Natural killer cell (primary cell): ENCODE results near the gene ALS2. TPM values are rescaled to one million over a fixed set of nuclear protein-coding genes. Genes with fewer than 3 reads are reported as not detected.

Source experiments
- ATAC-seq, 3 donors: fragments of 150-1000 bp in 2 of 3; fragments of 200-7000 bp in 1 of 3; cut with Tn5 transposase; 1 replicate in 1 of 3; 2 replicates in 2 of 3; pipeline ENCODE4 v1.10.0; 2021; ENCODE audit warnings: mild to moderate bottlenecking in 2 of 3, moderate library complexity in 2 of 3
- DNase-seq, 2 donors: peaks; one replicate each; pipeline versions ENCODE4 v3.0.0 to v3.0.0-alpha.2; 2013 to 2021; ENCODE audit warnings: mixed read lengths in 1 of 2
- H3K27ac ChIP-seq: one replicate; pipeline ENCODE4 v1.5.1; 2013; ENCODE audit warnings: mild to moderate bottlenecking, low read length
- H3K27me3 ChIP-seq: one replicate; pipeline ENCODE4 v1.6.1; 2013; ENCODE audit warnings: low read length; ENCODE audit not compliant: control insufficient read depth, insufficient read depth
- H3K36me3 ChIP-seq: one replicate; pipeline ENCODE4 v1.6.1; 2013; ENCODE audit warnings: low read length; ENCODE audit not compliant: control insufficient read depth, insufficient read depth
- H3K4me1 ChIP-seq: one replicate; pipeline ENCODE4 v1.6.1; 2013; ENCODE audit warnings: low read length; ENCODE audit not compliant: control insufficient read depth, insufficient read depth
- H3K4me3 ChIP-seq: one replicate; pipeline ENCODE4 v1.5.1; 2013; ENCODE audit warnings: low read length
- H3K9me3 ChIP-seq: one replicate; pipeline ENCODE4 v1.6.1; 2013; ENCODE audit warnings: low read length; ENCODE audit not compliant: control insufficient read depth, insufficient read depth
- H3K27ac Mint-ChIP-seq, 2 donors: one replicate each; pipeline ENCODE4 v1.8.0; 2022; ENCODE audit warnings: mild to moderate bottlenecking in 2 of 2, mixed read lengths in 2 of 2, moderate library complexity in 1 of 2
- H3K27me3 Mint-ChIP-seq, 2 donors: one replicate each; pipeline ENCODE4 v1.8.0; 2022; ENCODE audit warnings: low read depth in 2 of 2, mixed read lengths in 2 of 2
- H3K36me3 Mint-ChIP-seq: one replicate; pipeline ENCODE4 v1.8.0; 2022; ENCODE audit warnings: mixed read lengths
- H3K4me1 Mint-ChIP-seq, 2 donors: one replicate each; pipeline ENCODE4 v1.8.0; 2022; ENCODE audit warnings: mixed read lengths in 2 of 2
- H3K4me3 Mint-ChIP-seq: one replicate; pipeline ENCODE4 v1.8.0; 2022; ENCODE audit warnings: mild to moderate bottlenecking, moderate library complexity, mixed read lengths
- H3K9me3 Mint-ChIP-seq, 2 donors: one replicate each; pipeline ENCODE4 v1.8.0; 2022; ENCODE audit warnings: mixed read lengths in 2 of 2
- WGBS: methylation state at CpG from one replicate; pipeline ENCODE4 v1.1.7; 2013; ENCODE audit warnings: missing lambda C conversion rate; ENCODE audit not compliant: insufficient coverage; 5-methylcytosine and 5-hydroxymethylcytosine counted together
- intact Hi-C: fragments of 100-400 bp; cut with micrococcal nuclease; formaldehyde crosslinking; loops from one replicate; pipeline ENCODE4 v1.14.2; 2022
- total RNA-seq, 4 donors: library from RNA; stranded (reverse); fragments of 120-200 nt in 1 of 4; gene quantifications; one replicate each; pipeline versions ENCODE4 v1.2.3 to v1.2.4, GENCODE V29; 2013 to 2022
- TF ChIP-seq, protein P1 (sequence below): fragments of 200-600 bp; IDR thresholded peaks from one replicate; pipeline ENCODE4 v1.8.0; 2022; ENCODE audit warnings: antibody characterized with exemption

The ALS2 gene
- total RNA-seq, 3 donors from 2014 or later (not counting 1 experiment from before 2014, with no cell fraction given) = 15.0 to 28.6 (median 19.1) TPM

DNA sequence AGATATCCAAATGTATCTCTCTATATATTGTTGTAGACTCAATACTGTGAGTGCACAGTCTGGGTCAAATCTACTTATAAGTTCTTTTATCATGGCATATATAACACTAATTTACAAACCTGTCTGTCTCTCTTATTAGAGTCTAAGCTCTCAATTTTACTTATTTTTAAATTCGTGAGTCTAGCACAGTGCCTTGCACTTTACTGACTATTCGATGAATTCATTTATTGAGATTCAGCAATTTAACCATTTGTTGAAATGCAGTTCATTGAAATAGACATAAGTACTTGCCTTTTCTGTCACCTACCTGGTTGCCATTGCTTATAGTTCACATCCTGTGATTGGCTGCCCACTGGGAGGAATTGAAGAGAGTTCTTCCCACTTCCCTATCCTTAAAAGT is 10.3 kb upstream of the ALS2 start:
- WGBS = 70% methylated on average over 2 of the region's 2 CpGs
- Histone ChIP-seq H3K27ac (no peak overlapping the region), H3K4me1 (no peaks in the 10 kb centered on the region), H3K36me3 (no peaks in the 10 kb centered on the region), H3K9me3 (no peaks in the 10 kb centered on the region), H3K27me3 (peaks cover 4% of the 10 kb centered on the region), H3K4me3 (no peak overlapping the region)
- no peaks in the 10 kb centered on the region for H3K36me3 Mint-ChIP-seq
- intact Hi-C loops = no loop called here
- peaks cover 7 to 19% of the 10 kb centered on the region in 2 donors for H3K27me3 Mint-ChIP-seq
- H3K27ac Mint-ChIP-seq = no peak overlapping the region
- no peaks in the 10 kb centered on the region for H3K9me3 Mint-ChIP-seq
- ATAC-seq (no peak), DNase-seq (no peak)
- TF ChIP-seq, protein P1, sequence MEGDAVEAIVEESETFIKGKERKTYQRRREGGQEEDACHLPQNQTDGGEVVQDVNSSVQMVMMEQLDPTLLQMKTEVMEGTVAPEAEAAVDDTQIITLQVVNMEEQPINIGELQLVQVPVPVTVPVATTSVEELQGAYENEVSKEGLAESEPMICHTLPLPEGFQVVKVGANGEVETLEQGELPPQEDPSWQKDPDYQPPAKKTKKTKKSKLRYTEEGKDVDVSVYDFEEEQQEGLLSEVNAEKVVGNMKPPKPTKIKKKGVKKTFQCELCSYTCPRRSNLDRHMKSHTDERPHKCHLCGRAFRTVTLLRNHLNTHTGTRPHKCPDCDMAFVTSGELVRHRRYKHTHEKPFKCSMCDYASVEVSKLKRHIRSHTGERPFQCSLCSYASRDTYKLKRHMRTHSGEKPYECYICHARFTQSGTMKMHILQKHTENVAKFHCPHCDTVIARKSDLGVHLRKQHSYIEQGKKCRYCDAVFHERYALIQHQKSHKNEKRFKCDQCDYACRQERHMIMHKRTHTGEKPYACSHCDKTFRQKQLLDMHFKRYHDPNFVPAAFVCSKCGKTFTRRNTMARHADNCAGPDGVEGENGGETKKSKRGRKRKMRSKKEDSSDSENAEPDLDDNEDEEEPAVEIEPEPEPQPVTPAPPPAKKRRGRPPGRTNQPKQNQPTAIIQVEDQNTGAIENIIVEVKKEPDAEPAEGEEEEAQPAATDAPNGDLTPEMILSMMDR = no peak
- H3K4me3 Mint-ChIP-seq = no peak overlapping the region
- no peaks in the 10 kb centered on the region for H3K4me1 Mint-ChIP-seq

DNA sequence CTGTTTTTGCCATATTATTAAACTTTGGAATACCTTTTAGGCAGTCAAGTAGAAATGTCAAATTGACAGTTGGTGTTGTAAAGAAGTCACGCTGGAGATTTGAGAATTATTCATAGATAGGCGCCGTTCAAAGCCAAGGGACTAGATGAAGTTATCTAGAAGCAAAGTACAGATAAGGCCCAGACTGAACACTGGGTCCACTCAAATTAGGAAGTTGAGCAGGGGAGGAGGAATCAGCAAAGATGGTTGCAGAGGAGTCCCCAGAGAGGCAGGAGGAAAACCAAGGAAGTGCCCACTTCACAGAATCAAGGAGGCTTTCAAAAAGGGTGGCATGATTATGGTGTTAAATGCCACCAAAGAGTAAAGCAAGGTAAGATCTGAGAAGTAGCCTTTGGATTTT is 9.6 kb upstream of the ALS2 start:
- no peak overlapping the region for H3K4me3 ChIP-seq
- H3K27me3 ChIP-seq = peaks cover 4% of the 10 kb centered on the region
- DNase-seq (no peak), ATAC-seq (no peak)
- H3K4me3 Mint-ChIP-seq = no peak overlapping the region
- TF ChIP-seq, protein P1 = no peak
- no peaks in the 10 kb centered on the region for H3K36me3 ChIP-seq
- no peaks in the 10 kb centered on the region for H3K9me3 Mint-ChIP-seq
- 90% methylated on average over 3 of the region's 3 CpGs for WGBS
- H3K9me3 ChIP-seq = no peaks in the 10 kb centered on the region
- H3K27ac Mint-ChIP-seq = no peak overlapping the region
- H3K36me3 Mint-ChIP-seq = no peaks in the 10 kb centered on the region
- H3K4me1 Mint-ChIP-seq = no peaks in the 10 kb centered on the region
- H3K27ac ChIP-seq = no peak overlapping the region
- H3K27me3 Mint-ChIP-seq = peaks cover under 1 to 15% of the 10 kb centered on the region in 2 donors
- intact Hi-C loops = no loop called here
- no peaks in the 10 kb centered on the region for H3K4me1 ChIP-seq

DNA sequence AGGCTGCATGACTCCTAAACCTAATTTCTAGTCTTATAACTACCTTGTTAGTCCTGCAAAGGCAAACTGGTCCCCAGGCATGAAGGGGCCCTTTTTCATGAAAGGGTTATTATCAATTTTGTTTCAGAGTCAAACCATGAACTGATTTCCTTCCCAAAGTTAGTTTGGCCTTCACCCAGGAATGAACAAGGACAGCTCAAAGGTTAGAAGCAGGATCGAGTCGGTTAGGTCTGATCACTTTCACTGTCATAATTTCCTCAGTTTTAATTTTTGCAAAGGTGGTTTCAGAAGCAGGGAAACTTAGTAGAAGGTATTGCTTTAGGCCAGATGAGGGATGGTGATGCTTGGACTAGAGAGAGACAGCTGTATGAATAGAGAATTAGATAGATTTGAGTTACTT is 8.7 kb upstream of the ALS2 start:
- Histone ChIP-seq H3K27me3 (peaks cover 4% of the 10 kb centered on the region), H3K9me3 (no peaks in the 10 kb centered on the region), H3K36me3 (no peaks in the 10 kb centered on the region), H3K27ac (no peak overlapping the region), H3K4me3 (no peak overlapping the region), H3K4me1 (no peaks in the 10 kb centered on the region)
- ATAC-seq = no peak
- WGBS = 85% methylated on average over 2 of the region's 2 CpGs
- Mint-ChIP-seq H3K9me3 (no peaks in the 10 kb centered on the region), H3K4me1 (no peaks in the 10 kb centered on the region), H3K27me3 (peaks cover 0 to 14% of the 10 kb centered on the region in 2 donors), H3K27ac (no peak overlapping the region), H3K4me3 (no peak overlapping the region), H3K36me3 (no peaks in the 10 kb centered on the region)
- intact Hi-C loops = no loop called here
- TF ChIP-seq, protein P1 = no peak
- DNase-seq = no peak

DNA sequence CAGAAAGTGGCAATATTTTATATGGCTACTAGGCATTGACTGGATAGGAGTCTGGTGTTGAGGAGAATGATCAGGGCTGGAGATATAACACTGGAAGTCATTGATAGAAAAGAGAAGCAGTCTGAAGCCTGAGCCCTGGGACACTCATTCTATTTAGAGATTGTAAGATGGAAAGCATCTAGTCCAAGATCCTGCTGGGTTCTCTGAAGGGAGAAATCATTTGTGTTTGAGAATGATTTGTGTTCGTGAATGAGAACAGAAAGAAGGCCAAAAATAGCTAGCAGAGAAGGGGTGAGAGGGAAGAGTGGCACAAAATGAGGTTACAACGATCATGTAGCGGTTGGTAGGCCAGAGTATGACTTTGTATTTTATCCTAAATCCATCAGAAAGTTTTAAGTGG is 7.6 kb upstream of the ALS2 start:
- Mint-ChIP-seq H3K9me3 (no peaks in the 10 kb centered on the region), H3K27ac (no peak overlapping the region), H3K4me3 (no peak overlapping the region), H3K36me3 (no peaks in the 10 kb centered on the region), H3K4me1 (no peaks in the 10 kb centered on the region), H3K27me3 (peaks cover 0 to 18% of the 10 kb centered on the region in 2 donors)
- Histone ChIP-seq H3K9me3 (no peaks in the 10 kb centered on the region), H3K27ac (no peak overlapping the region), H3K27me3 (no peaks in the 10 kb centered on the region), H3K36me3 (no peaks in the 10 kb centered on the region), H3K4me1 (no peaks in the 10 kb centered on the region), H3K4me3 (no peak overlapping the region)
- DNase-seq = no peak
- intact Hi-C loops = no loop called here
- ATAC-seq = no peak
- WGBS = 51% methylated on average over 3 of the region's 3 CpGs
- TF ChIP-seq, protein P1 = no peak
